ENCODE data around the gene CFHR2.

GRCh38 chr1:196896355-196896754, 47.2 kb upstream of the CFHR2 start:
- no peak for TF ChIP-seq POLR2A (IDR thresholded peaks at IDR 0.05)
- TF ChIP-seq, protein P1, sequence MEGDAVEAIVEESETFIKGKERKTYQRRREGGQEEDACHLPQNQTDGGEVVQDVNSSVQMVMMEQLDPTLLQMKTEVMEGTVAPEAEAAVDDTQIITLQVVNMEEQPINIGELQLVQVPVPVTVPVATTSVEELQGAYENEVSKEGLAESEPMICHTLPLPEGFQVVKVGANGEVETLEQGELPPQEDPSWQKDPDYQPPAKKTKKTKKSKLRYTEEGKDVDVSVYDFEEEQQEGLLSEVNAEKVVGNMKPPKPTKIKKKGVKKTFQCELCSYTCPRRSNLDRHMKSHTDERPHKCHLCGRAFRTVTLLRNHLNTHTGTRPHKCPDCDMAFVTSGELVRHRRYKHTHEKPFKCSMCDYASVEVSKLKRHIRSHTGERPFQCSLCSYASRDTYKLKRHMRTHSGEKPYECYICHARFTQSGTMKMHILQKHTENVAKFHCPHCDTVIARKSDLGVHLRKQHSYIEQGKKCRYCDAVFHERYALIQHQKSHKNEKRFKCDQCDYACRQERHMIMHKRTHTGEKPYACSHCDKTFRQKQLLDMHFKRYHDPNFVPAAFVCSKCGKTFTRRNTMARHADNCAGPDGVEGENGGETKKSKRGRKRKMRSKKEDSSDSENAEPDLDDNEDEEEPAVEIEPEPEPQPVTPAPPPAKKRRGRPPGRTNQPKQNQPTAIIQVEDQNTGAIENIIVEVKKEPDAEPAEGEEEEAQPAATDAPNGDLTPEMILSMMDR (IDR thresholded peaks at IDR 0.05), result no peak

Data from esophagus squamous epithelium (tissue), 4 donors.